Panc1 (cell line): ENCODE results near the gene USP31. TPM values are rescaled to one million over a fixed set of nuclear protein-coding genes. Genes with fewer than 3 reads are reported as not detected.

ENCODE experiments used
- ATAC-seq: fragments of 200-7000 bp; cut with Tn5 transposase; 2 replicates; pipeline ENCODE4 v1.9.1; 2020; ENCODE audit warnings: mild to moderate bottlenecking, moderate library complexity
- BruUV-seq: library from RNA; stranded (reverse); fragments of 400-500 nt; replicated peaks from 2 replicates; lab custom pipeline; 2021; lab: Mats Ljungman, UMichigan
- CTCF ChIA-PET: fragments of 300-600 bp; sonication (Branson Sonifier 250); formaldehyde crosslinking; loops from one replicate; lab custom pipeline; 2022; ENCODE audit warnings: antibody characterized with exemption; lab: Charles Lee
- POLR2A ChIA-PET: fragments of 300-600 bp; sonication (Branson Sonifier 250); formaldehyde crosslinking; loops from one replicate; lab custom pipeline; 2022; ENCODE audit warnings: antibody characterized with exemption; lab: Charles Lee
- DNase-seq: peaks from one replicate; pipeline ENCODE4 v3.0.0-alpha.2; 2010; ENCODE audit warnings: low read depth, low spot score
- H3K27ac ChIP-seq: 2 replicates; pipeline ENCODE4 v1.5.1; 2011; ENCODE audit warnings: mild to moderate bottlenecking, low read length, inconsistent platforms
- H3K27me3 ChIP-seq: fragments of 200-500 bp; sonication (Bioruptor generic); 2 replicates; pipeline ENCODE4 v1.6.0; 2014; ENCODE audit warnings: low read length, inconsistent platforms; ENCODE audit not compliant: control insufficient read depth, insufficient read depth
- H3K36me3 ChIP-seq: fragments of 200-500 bp; sonication (Bioruptor generic); 2 replicates; pipeline ENCODE4 v1.5.1; 2014; ENCODE audit warnings: inconsistent platforms, mild to moderate bottlenecking, low read length, moderate library complexity; ENCODE audit not compliant: control insufficient read depth, insufficient read depth
- H3K4me1 ChIP-seq: 2 replicates; pipeline ENCODE4 v1.5.1; 2011; ENCODE audit warnings: inconsistent platforms, mild to moderate bottlenecking, low read length, moderate library complexity; ENCODE audit not compliant: control insufficient read depth, insufficient read depth
- H3K4me3 ChIP-seq, 2 experiments: 2 replicates each; pipeline ENCODE4 v1.5.1; 2011 to 2012; ENCODE audit warnings: low read depth in 2 of 2, low read length in 2 of 2, mild to moderate bottlenecking in 2 of 2, inconsistent platforms in 1 of 2, moderate library complexity in 1 of 2
- H3K9me3 ChIP-seq: fragments of 200-500 bp; sonication (Bioruptor generic); 2 replicates; pipeline ENCODE4 v1.5.1; 2014; ENCODE audit warnings: low read depth, mild to moderate bottlenecking, inconsistent platforms, low read length, moderate library complexity; ENCODE audit not compliant: control insufficient read depth, insufficient read depth
- CTCF ChIP-seq: fragments of 450-650 bp; IDR thresholded peaks from 2 replicates; pipeline ENCODE4 v1.5.1; 2017; ENCODE audit warnings: mild to moderate bottlenecking
- POLR2AphosphoS5 ChIP-seq: IDR thresholded peaks from 2 replicates; pipeline ENCODE4 v1.6.1; 2012; ENCODE audit warnings: mild to moderate bottlenecking, low read depth, low read length, moderate library complexity
- REST ChIP-seq, 2 experiments: IDR thresholded peaks; 2 replicates each; pipeline ENCODE4 v1.6.1; 2011 to 2012; ENCODE audit warnings: low read depth in 2 of 2, control low read depth in 1 of 2, low read length in 1 of 2, mild to moderate bottlenecking in 1 of 2, moderate library complexity in 1 of 2; ENCODE audit not compliant: insufficient read depth in 1 of 2
- SIN3A ChIP-seq: IDR thresholded peaks from 2 replicates; pipeline ENCODE4 v1.6.1; 2012; ENCODE audit warnings: low read depth, mild to moderate bottlenecking, low read length, moderate library complexity, borderline replicate concordance; ENCODE audit not compliant: insufficient read depth
- TCF7L2 ChIP-seq: IDR thresholded peaks from 2 replicates; pipeline ENCODE4 v1.6.1; 2011; ENCODE audit warnings: mild to moderate bottlenecking, low read depth, low read length, inconsistent platforms
- in situ Hi-C: cut with HindIII; loops from 2 replicates; pipeline ENCODE4 v1.10.0; 2016; ENCODE audit warnings: low sequenced_read_pairs, low pct_unique_long_range_greater_than_20kb
- intact Hi-C: fragments of 100-400 bp; cut with micrococcal nuclease; formaldehyde crosslinking; loops from one replicate; pipeline ENCODE4 v1.10.0; 2022; ENCODE audit not compliant: unreplicated experiment
- total RNA-seq: library from RNA; stranded (reverse); gene quantifications from one replicate; pipeline ENCODE4 v1.2.1, GENCODE V29; 2021; ENCODE audit not compliant: unreplicated experiment

The USP31 gene
- total RNA-seq, 1 experiment from 2014 or later: 27.2 TPM

- POLR2A ChIA-PET: interaction anchor here (0.6 kb wide), 1 partner anchor 431 kb away, joined by 9 read pairs; no protein-coding TSS in a partner anchor
- no peak for ATAC-seq
- H3K36me3 ChIP-seq: no peaks in the 10 kb centered on the region
- no TSS peak for BruUV-seq
- H3K9me3 ChIP-seq: no peaks in the 10 kb centered on the region
- CTCF ChIA-PET: interaction anchor here (0.7 to 1.8 kb wide), 3 partner anchors 199 to 255 kb away, joined by 9 to 19 read pairs (median 10); no protein-coding TSS in a partner anchor
- H3K27me3 ChIP-seq: peaks cover 12% of the 10 kb centered on the region; the same call in 1 of the 2 replicates
- DNase-seq: no peak
- TF ChIP-seq SIN3A (no peak), TCF7L2 (no peak), REST (IDR thresholded peaks at IDR 0.05; ENCODE audit: insufficient read depth in 1 of 2, low read depth in 2 of 2, low read length in 1 of 2) (no peak), CTCF (no peak), POLR2AphosphoS5 (no peak)
- no peak overlapping the region for H3K27ac ChIP-seq
- intact Hi-C loops (loop anchor here (10.0 kb wide), 1 partner anchor 93 kb away; no protein-coding TSS in a partner anchor), in situ Hi-C loops (no loop called here)
- H3K4me3 ChIP-seq: no peak overlapping the region
- peaks cover 8% of the 10 kb centered on the region for H3K4me1 ChIP-seq
Measured at GRCh38 chr16:23181506-23181905, 32.3 kb upstream of the USP31 start.

GRCh38 chr16:23175651-23176050 is 26.4 kb upstream of the USP31 start:
- no peak for TF ChIP-seq CTCF
- TF ChIP-seq POLR2AphosphoS5: no peak
- TF ChIP-seq TCF7L2: no peak
- TF ChIP-seq SIN3A: no peak
- no peak for TF ChIP-seq REST (IDR thresholded peaks at IDR 0.05; ENCODE audit: insufficient read depth in 1 of 2, low read depth in 2 of 2, low read length in 1 of 2)
- H3K9me3 ChIP-seq: no peaks in the 10 kb centered on the region
- H3K36me3 ChIP-seq: no peaks in the 10 kb centered on the region
- peaks cover 5% of the 10 kb centered on the region; the same call in 1 of the 2 replicates for H3K27me3 ChIP-seq
- ATAC-seq (no peak), DNase-seq (no peak)
- no TSS peak for BruUV-seq
- H3K4me3 ChIP-seq: no peak overlapping the region
- POLR2A ChIA-PET: interaction anchor here (0.6 kb wide), 1 partner anchor 265 kb away, joined by 3 read pairs; no protein-coding TSS in a partner anchor
- no peaks in the 10 kb centered on the region for H3K4me1 ChIP-seq
- H3K27ac ChIP-seq: no peak overlapping the region
- intact Hi-C loops (no loop called here), in situ Hi-C loops (no loop called here)
- CTCF ChIA-PET: no interaction called here
